Prostate gland (tissue), 2 donors: ENCODE data around the gene PDXK.

Experiments used
- POLR2A ChIP-seq: fragments of 450-650 bp; IDR thresholded peaks from one replicate; pipeline ENCODE4 v1.6.1; 2016; ENCODE audit warnings: antibody characterized with exemption, mild to moderate bottlenecking
- TF ChIP-seq, protein P1 (sequence below), 4 experiments: fragments of 200-600 bp in 2 of 4; fragments of 450-650 bp in 2 of 4; sonication (generic) in 2 of 4; IDR thresholded peaks; 1 replicate in 3 of 4; 2 replicates in 1 of 4; pipeline ENCODE4 v1.5.1; 2016 to 2019; ENCODE audit warnings: antibody characterized with exemption in 4 of 4, mild to moderate bottlenecking in 2 of 4, moderate library complexity in 2 of 4

DNA sequence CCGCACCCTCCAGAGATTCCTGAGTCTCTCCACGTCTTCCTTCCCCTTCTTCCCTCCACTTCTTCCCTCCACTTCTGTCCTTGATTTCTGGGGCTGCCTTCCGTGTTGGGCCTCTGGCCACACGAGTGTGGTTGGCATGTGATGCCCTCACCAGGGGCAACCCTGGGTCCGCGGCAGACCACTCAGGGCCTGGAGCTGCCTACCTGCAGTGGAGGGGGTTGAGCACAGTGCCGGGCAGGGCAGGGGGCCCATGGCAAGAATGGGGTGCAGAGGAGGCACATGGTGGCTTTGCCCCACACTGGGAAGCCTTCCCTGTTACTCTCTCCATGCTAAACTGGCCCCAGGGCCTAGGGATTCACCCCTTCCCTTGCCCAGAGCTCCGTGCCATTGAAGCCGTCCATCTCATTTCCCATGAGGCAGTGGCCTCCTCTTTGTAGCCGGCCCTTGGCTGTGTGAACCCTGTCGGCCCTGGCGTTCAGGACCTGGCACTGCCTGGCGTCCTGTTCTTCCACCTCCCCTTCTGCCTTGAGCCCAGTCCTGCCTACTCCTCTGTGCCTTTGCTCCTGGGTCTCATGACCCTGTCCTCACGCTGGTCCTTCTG lies 83.9 kb downstream of the PDXK start:
- TF ChIP-seq, protein P1, sequence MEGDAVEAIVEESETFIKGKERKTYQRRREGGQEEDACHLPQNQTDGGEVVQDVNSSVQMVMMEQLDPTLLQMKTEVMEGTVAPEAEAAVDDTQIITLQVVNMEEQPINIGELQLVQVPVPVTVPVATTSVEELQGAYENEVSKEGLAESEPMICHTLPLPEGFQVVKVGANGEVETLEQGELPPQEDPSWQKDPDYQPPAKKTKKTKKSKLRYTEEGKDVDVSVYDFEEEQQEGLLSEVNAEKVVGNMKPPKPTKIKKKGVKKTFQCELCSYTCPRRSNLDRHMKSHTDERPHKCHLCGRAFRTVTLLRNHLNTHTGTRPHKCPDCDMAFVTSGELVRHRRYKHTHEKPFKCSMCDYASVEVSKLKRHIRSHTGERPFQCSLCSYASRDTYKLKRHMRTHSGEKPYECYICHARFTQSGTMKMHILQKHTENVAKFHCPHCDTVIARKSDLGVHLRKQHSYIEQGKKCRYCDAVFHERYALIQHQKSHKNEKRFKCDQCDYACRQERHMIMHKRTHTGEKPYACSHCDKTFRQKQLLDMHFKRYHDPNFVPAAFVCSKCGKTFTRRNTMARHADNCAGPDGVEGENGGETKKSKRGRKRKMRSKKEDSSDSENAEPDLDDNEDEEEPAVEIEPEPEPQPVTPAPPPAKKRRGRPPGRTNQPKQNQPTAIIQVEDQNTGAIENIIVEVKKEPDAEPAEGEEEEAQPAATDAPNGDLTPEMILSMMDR (IDR thresholded peaks at IDR 0.05) = no peak
- no peak for TF ChIP-seq POLR2A
